Panc1 (cell line): ENCODE measurements around the gene NHP2. TPM values are rescaled to one million over a fixed set of nuclear protein-coding genes. Genes with fewer than 3 reads are reported as not detected.

ENCODE experiments used
- ATAC-seq: fragments of 200-7000 bp; cut with Tn5 transposase; 2 replicates; pipeline ENCODE4 v1.9.1; 2020; ENCODE audit warnings: mild to moderate bottlenecking, moderate library complexity
- BruUV-seq: library from RNA; stranded (reverse); fragments of 400-500 nt; replicated peaks from 2 replicates; lab custom pipeline; 2021; lab: Mats Ljungman, UMichigan
- CTCF ChIA-PET: fragments of 300-600 bp; sonication (Branson Sonifier 250); formaldehyde crosslinking; loops from one replicate; lab custom pipeline; 2022; ENCODE audit warnings: antibody characterized with exemption; lab: Charles Lee
- POLR2A ChIA-PET: fragments of 300-600 bp; sonication (Branson Sonifier 250); formaldehyde crosslinking; loops from one replicate; lab custom pipeline; 2022; ENCODE audit warnings: antibody characterized with exemption; lab: Charles Lee
- DNase-seq: peaks from one replicate; pipeline ENCODE4 v3.0.0-alpha.2; 2010; ENCODE audit warnings: low read depth, low spot score
- H3K27ac ChIP-seq: 2 replicates; pipeline ENCODE4 v1.5.1; 2011; ENCODE audit warnings: mild to moderate bottlenecking, low read length, inconsistent platforms
- H3K27me3 ChIP-seq: fragments of 200-500 bp; sonication (Bioruptor generic); 2 replicates; pipeline ENCODE4 v1.6.0; 2014; ENCODE audit warnings: low read length, inconsistent platforms; ENCODE audit not compliant: control insufficient read depth, insufficient read depth
- H3K36me3 ChIP-seq: fragments of 200-500 bp; sonication (Bioruptor generic); 2 replicates; pipeline ENCODE4 v1.5.1; 2014; ENCODE audit warnings: inconsistent platforms, mild to moderate bottlenecking, low read length, moderate library complexity; ENCODE audit not compliant: control insufficient read depth, insufficient read depth
- H3K4me1 ChIP-seq: 2 replicates; pipeline ENCODE4 v1.5.1; 2011; ENCODE audit warnings: inconsistent platforms, mild to moderate bottlenecking, low read length, moderate library complexity; ENCODE audit not compliant: control insufficient read depth, insufficient read depth
- H3K4me3 ChIP-seq, 2 experiments: 2 replicates each; pipeline ENCODE4 v1.5.1; 2011 to 2012; ENCODE audit warnings: low read depth in 2 of 2, low read length in 2 of 2, mild to moderate bottlenecking in 2 of 2, inconsistent platforms in 1 of 2, moderate library complexity in 1 of 2
- H3K9me3 ChIP-seq: fragments of 200-500 bp; sonication (Bioruptor generic); 2 replicates; pipeline ENCODE4 v1.5.1; 2014; ENCODE audit warnings: low read depth, mild to moderate bottlenecking, inconsistent platforms, low read length, moderate library complexity; ENCODE audit not compliant: control insufficient read depth, insufficient read depth
- POLR2AphosphoS5 ChIP-seq: IDR thresholded peaks from 2 replicates; pipeline ENCODE4 v1.6.1; 2012; ENCODE audit warnings: mild to moderate bottlenecking, low read depth, low read length, moderate library complexity
- REST ChIP-seq, 2 experiments: IDR thresholded peaks; 2 replicates each; pipeline ENCODE4 v1.6.1; 2011 to 2012; ENCODE audit warnings: low read depth in 2 of 2, control low read depth in 1 of 2, low read length in 1 of 2, mild to moderate bottlenecking in 1 of 2, moderate library complexity in 1 of 2; ENCODE audit not compliant: insufficient read depth in 1 of 2
- SIN3A ChIP-seq: IDR thresholded peaks from 2 replicates; pipeline ENCODE4 v1.6.1; 2012; ENCODE audit warnings: low read depth, mild to moderate bottlenecking, low read length, moderate library complexity, borderline replicate concordance; ENCODE audit not compliant: insufficient read depth
- TCF7L2 ChIP-seq: IDR thresholded peaks from 2 replicates; pipeline ENCODE4 v1.6.1; 2011; ENCODE audit warnings: mild to moderate bottlenecking, low read depth, low read length, inconsistent platforms
- in situ Hi-C: cut with HindIII; loops from 2 replicates; pipeline ENCODE4 v1.10.0; 2016; ENCODE audit warnings: low sequenced_read_pairs, low pct_unique_long_range_greater_than_20kb
- intact Hi-C: fragments of 100-400 bp; cut with micrococcal nuclease; formaldehyde crosslinking; loops from one replicate; pipeline ENCODE4 v1.10.0; 2022; ENCODE audit not compliant: unreplicated experiment
- total RNA-seq: library from RNA; stranded (reverse); gene quantifications from one replicate; pipeline ENCODE4 v1.2.1, GENCODE V29; 2021; ENCODE audit not compliant: unreplicated experiment
- TF ChIP-seq, protein P1 (sequence below): fragments of 450-650 bp; IDR thresholded peaks from 2 replicates; pipeline ENCODE4 v1.5.1; 2017; ENCODE audit warnings: mild to moderate bottlenecking

Gene NHP2
- total RNA-seq, 1 experiment from 2014 or later: 239 TPM

GRCh38 chr5:178192787-178193186 lies 39.1 kb upstream of the NHP2 start:
- H3K4me1 ChIP-seq: no peaks in the 10 kb centered on the region
- TF ChIP-seq SIN3A: no peak
- TF ChIP-seq, protein P1, sequence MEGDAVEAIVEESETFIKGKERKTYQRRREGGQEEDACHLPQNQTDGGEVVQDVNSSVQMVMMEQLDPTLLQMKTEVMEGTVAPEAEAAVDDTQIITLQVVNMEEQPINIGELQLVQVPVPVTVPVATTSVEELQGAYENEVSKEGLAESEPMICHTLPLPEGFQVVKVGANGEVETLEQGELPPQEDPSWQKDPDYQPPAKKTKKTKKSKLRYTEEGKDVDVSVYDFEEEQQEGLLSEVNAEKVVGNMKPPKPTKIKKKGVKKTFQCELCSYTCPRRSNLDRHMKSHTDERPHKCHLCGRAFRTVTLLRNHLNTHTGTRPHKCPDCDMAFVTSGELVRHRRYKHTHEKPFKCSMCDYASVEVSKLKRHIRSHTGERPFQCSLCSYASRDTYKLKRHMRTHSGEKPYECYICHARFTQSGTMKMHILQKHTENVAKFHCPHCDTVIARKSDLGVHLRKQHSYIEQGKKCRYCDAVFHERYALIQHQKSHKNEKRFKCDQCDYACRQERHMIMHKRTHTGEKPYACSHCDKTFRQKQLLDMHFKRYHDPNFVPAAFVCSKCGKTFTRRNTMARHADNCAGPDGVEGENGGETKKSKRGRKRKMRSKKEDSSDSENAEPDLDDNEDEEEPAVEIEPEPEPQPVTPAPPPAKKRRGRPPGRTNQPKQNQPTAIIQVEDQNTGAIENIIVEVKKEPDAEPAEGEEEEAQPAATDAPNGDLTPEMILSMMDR: no peak
- CTCF ChIA-PET: interaction anchor here (0.5 to 0.7 kb wide), 2 partner anchors 12 to 126 kb away, joined by 7 to 13 read pairs; no protein-coding TSS in a partner anchor
- BruUV-seq: no TSS peak
- ATAC-seq: no peak
- POLR2A ChIA-PET: interaction anchor here (0.6 kb wide), 1 partner anchor 8 kb away, joined by 15 read pairs; no protein-coding TSS in a partner anchor
- no peak overlapping the region for H3K4me3 ChIP-seq
- no peak overlapping the region for H3K27ac ChIP-seq
- no peaks in the 10 kb centered on the region for H3K36me3 ChIP-seq
- in situ Hi-C loops: no loop called here
- intact Hi-C loops: no loop called here
- no peak for DNase-seq
- no peaks in the 10 kb centered on the region for H3K9me3 ChIP-seq
- H3K27me3 ChIP-seq: no peaks in the 10 kb centered on the region

GRCh38 chr5:178192244-178192643 lies 38.6 kb upstream of the NHP2 start:
- TF ChIP-seq POLR2AphosphoS5: no peak
- no peak for TF ChIP-seq SIN3A
- TF ChIP-seq TCF7L2: no peak
- TF ChIP-seq REST (IDR thresholded peaks at IDR 0.05; ENCODE audit: insufficient read depth in 1 of 2, low read depth in 2 of 2, low read length in 1 of 2): no peak
- TF ChIP-seq, protein P1: no peak
- ChIA-PET CTCF (no interaction called here), POLR2A (no interaction called here)
- BruUV-seq: no TSS peak
- Histone ChIP-seq H3K36me3 (no peaks in the 10 kb centered on the region), H3K9me3 (no peaks in the 10 kb centered on the region), H3K27ac (no peak overlapping the region), H3K4me3 (no peak overlapping the region), H3K4me1 (no peaks in the 10 kb centered on the region), H3K27me3 (no peaks in the 10 kb centered on the region)
- ATAC-seq (no peak), DNase-seq (no peak)
- intact Hi-C loops: no loop called here
- in situ Hi-C loops: no loop called here

- no peaks in the 10 kb centered on the region for H3K9me3 ChIP-seq
- H3K27ac ChIP-seq: no peak overlapping the region
- DNase-seq (no peak), ATAC-seq (no peak)
- CTCF ChIA-PET: no interaction called here
- POLR2A ChIA-PET: no interaction called here
- in situ Hi-C loops: no loop called here
- no peaks in the 10 kb centered on the region for H3K36me3 ChIP-seq
- intact Hi-C loops: no loop called here
- no peaks in the 10 kb centered on the region for H3K27me3 ChIP-seq
- no peaks in the 10 kb centered on the region for H3K4me1 ChIP-seq
- no peak overlapping the region for H3K4me3 ChIP-seq
- no TSS peak for BruUV-seq
- TF ChIP-seq, protein P1: no peak
- TF ChIP-seq TCF7L2: no peak
- TF ChIP-seq POLR2AphosphoS5: no peak
- TF ChIP-seq SIN3A: no peak
- TF ChIP-seq REST (IDR thresholded peaks at IDR 0.05; ENCODE audit: insufficient read depth in 1 of 2, low read depth in 2 of 2, low read length in 1 of 2): no peak
These were observed 38.0 kb upstream of the NHP2 start for GRCh38 chr5:178191661-178192060.
